B cell (primary cell): ENCODE data around the gene RCN1. TPM values are rescaled to one million over a fixed set of nuclear protein-coding genes. Genes with fewer than 3 reads are reported as not detected.

ENCODE experiments used
- ATAC-seq: fragments of 200-7000 bp; cut with Tn5 transposase; one replicate; pipeline ENCODE4 v1.10.0; 2021; ENCODE audit warnings: low read depth, mild to moderate bottlenecking, moderate number of reproducible peaks, moderate library complexity
- CTCF ChIA-PET: fragments of 350-600 bp; sonication (Branson Sonifier 250); formaldehyde crosslinking; loops from one replicate; lab custom pipeline; 2021; ENCODE audit warnings: antibody characterized with exemption, inconsistent platforms; lab: Charles Lee
- POLR2A ChIA-PET: fragments of 350-600 bp; sonication (Branson Sonifier 250); formaldehyde crosslinking; loops from one replicate; lab custom pipeline; 2021; ENCODE audit warnings: antibody characterized with exemption; lab: Charles Lee
- DNase-seq: peaks from one replicate; pipeline ENCODE4 v3.0.0; 2013
- H2AFZ ChIP-seq: 2 replicates; pipeline ENCODE4 v1.6.1; 2012; ENCODE audit warnings: mild to moderate bottlenecking, low read depth, low read length; ENCODE audit not compliant: insufficient read depth, poor library complexity, severe bottlenecking
- H3K27ac ChIP-seq, 2 donors: 1 replicate in 1 of 2; 2 replicates in 1 of 2; pipeline ENCODE4 v1.5.1; 2012 to 2013; ENCODE audit warnings: low read length in 2 of 2, mild to moderate bottlenecking in 2 of 2, moderate library complexity in 1 of 2
- H3K27me3 ChIP-seq, 4 experiments: fragments of 200-600 bp in 1 of 4; sonication (generic) in 1 of 4; replicated peaks in 1 of 4; 1 replicate in 2 of 4; 2 replicates in 2 of 4; pipeline versions ENCODE4 v1.6.1 to v1.7.0; 2013 to 2016; ENCODE audit warnings: low read length in 3 of 4, mild to moderate bottlenecking in 2 of 4, mixed read lengths in 1 of 4, moderate library complexity in 1 of 4; ENCODE audit not compliant: insufficient read depth in 4 of 4, control insufficient read depth in 3 of 4; ENCODE audit errors: control extremely low read depth in 1 of 4
- H3K36me3 ChIP-seq, 2 experiments: replicated peaks in 1 of 2; 1 replicate in 1 of 2; 2 replicates in 1 of 2; pipeline versions ENCODE4 v1.6.1 to v1.7.1; 2013; ENCODE audit warnings: low read length in 1 of 2; ENCODE audit not compliant: insufficient read depth in 2 of 2, control insufficient read depth in 1 of 2; ENCODE audit errors: control extremely low read depth in 1 of 2, extremely low read depth in 1 of 2
- H3K4me1 ChIP-seq, 2 donors: fragments of 200-600 bp in 1 of 2; sonication (generic) in 1 of 2; 1 replicate in 1 of 2; 2 replicates in 1 of 2; pipeline versions ENCODE4 v1.5.1 to v1.6.1; 2013 to 2017; ENCODE audit warnings: low read length in 2 of 2; ENCODE audit not compliant: control insufficient read depth in 2 of 2, insufficient read depth in 2 of 2
- H3K4me2 ChIP-seq: replicated peaks from 2 replicates; pipeline ENCODE3; 2012; ENCODE audit warnings: mild to moderate bottlenecking, low read depth, low read length; ENCODE audit not compliant: poor library complexity, severe bottlenecking
- H3K4me3 ChIP-seq, 5 experiments: fragments of 200-600 bp in 1 of 5; sonication (generic) in 1 of 5; 1 replicate in 3 of 5; 2 replicates in 2 of 5; pipeline versions ENCODE4 v1.5.1 to v1.7.0; 2011 to 2016; ENCODE audit warnings: low read length in 4 of 5, mild to moderate bottlenecking in 4 of 5, low read depth in 2 of 5, control low read depth in 1 of 5, moderate library complexity in 1 of 5; ENCODE audit not compliant: insufficient read depth in 1 of 5; ENCODE audit errors: control extremely low read depth in 1 of 5, extremely low read depth in 1 of 5
- H3K79me2 ChIP-seq: fragments of 200-600 bp; sonication (generic); one replicate; pipeline ENCODE4 v1.6.0; 2016; ENCODE audit warnings: low read length; ENCODE audit not compliant: control insufficient read depth, insufficient read depth
- H3K9ac ChIP-seq: fragments of 200-600 bp; sonication (generic); 2 replicates; pipeline ENCODE4 v1.6.1; 2017; ENCODE audit warnings: mild to moderate bottlenecking, low read length, moderate library complexity
- H3K9me3 ChIP-seq, 3 donors: one replicate each; pipeline versions ENCODE4 v1.6.1 to v1.7.1; 2013; ENCODE audit warnings: low read length in 2 of 3; ENCODE audit not compliant: control insufficient read depth in 2 of 3, insufficient read depth in 1 of 3; ENCODE audit errors: control extremely low read depth in 1 of 3
- H4K20me1 ChIP-seq: 2 replicates; pipeline ENCODE4 v1.6.0; 2012; ENCODE audit warnings: mild to moderate bottlenecking, low read length; ENCODE audit not compliant: insufficient read depth, control insufficient read depth, poor library complexity, severe bottlenecking
- H3K27ac Mint-ChIP-seq: one replicate; pipeline ENCODE4 v1.8.0; 2021; ENCODE audit warnings: mixed read lengths
- H3K27me3 Mint-ChIP-seq: one replicate; pipeline ENCODE4 v1.8.0; 2021; ENCODE audit warnings: mixed read lengths
- H3K4me1 Mint-ChIP-seq: one replicate; pipeline ENCODE4 v1.8.0; 2021; ENCODE audit warnings: mixed read lengths
- H3K4me3 Mint-ChIP-seq: one replicate; pipeline ENCODE4 v1.8.0; 2021; ENCODE audit warnings: mixed read lengths
- H3K9me3 Mint-ChIP-seq: one replicate; pipeline ENCODE4 v1.8.0; 2022; ENCODE audit warnings: mixed read lengths; ENCODE audit not compliant: insufficient read depth
- EZH2 ChIP-seq: IDR thresholded peaks from 2 replicates; pipeline ENCODE4 v1.6.1; 2012; ENCODE audit warnings: borderline replicate concordance, low read depth, mild to moderate bottlenecking, moderate library complexity, low read length; ENCODE audit not compliant: insufficient read depth, poor library complexity, severe bottlenecking
- WGBS: methylation state at CpG from one replicate; pipeline ENCODE4 v1.1.5; 2013; ENCODE audit warnings: missing lambda C conversion rate; ENCODE audit not compliant: insufficient coverage; 5-methylcytosine and 5-hydroxymethylcytosine counted together
- intact Hi-C: fragments of 100-400 bp; cut with micrococcal nuclease; formaldehyde crosslinking; loops from one replicate; pipeline ENCODE4 v1.10.0; 2022
- polyA plus RNA-seq: library from polyadenylated mRNA; depleted of rRNA; stranded (reverse); fragments of >200 nt; gene quantifications from 2 replicates; pipeline ENCODE4 v1.2.3, GENCODE V29; 2012
- total RNA-seq, 2 donors: library from RNA; stranded (reverse); fragments of 120-200 nt in 1 of 2; gene quantifications; 1 replicate in 1 of 2; 2 replicates in 1 of 2; pipeline versions ENCODE4 v1.2.3 to v1.2.4, GENCODE V29; 2013 to 2022
- TF ChIP-seq, protein P1 (sequence below): fragments of 200-600 bp; IDR thresholded peaks from one replicate; pipeline ENCODE4 v1.8.0; 2022; ENCODE audit warnings: antibody characterized with exemption, mild to moderate bottlenecking

RCN1 gene
- total and polyA plus RNA-seq, 2 donors (not counting 1 experiment from before 2014, with no cell fraction given), result 2.6 to 3.8 TPM

DNA sequence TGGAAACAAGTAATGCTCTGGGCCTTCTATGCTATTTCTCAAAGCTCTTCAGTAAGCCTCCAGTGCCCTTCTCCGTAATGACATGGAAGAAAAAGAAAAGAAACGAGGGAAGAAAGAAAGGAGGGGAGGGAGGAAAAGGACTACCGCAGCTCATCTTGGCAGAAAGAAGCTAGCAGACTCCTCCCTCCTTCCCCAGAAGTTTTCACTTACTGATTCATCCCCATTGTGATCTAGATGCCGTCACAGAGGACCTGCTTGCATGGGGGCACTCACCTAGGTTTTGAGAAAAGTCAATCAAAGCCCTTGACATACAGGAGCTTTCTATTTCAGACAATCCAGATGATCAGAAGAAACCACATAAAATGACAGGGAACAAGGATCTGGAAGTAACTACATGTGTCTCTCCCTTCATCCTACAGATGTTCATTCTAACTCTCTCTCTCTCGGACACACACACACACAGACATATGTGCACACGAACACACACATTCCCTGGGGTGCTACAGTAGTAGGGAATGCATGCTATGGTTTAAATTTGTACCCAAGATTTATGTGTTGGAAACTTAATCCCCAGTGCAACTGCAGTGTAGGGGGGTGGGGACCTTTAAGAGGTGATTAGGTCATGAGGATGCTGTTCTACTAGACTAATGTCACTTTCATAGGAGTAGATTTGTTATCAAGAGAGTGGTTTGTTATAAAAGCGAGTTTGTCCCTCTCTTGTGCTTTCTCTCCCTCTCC lies 37.6 kb upstream of the RCN1 start:
- Histone ChIP-seq H3K4me1 (no peaks in the 10 kb centered on the region), H3K27me3 (peaks cover 0 to 6% (median 3%) of the 10 kb centered on the region in 4 experiments), H4K20me1 (no peaks in the 10 kb centered on the region), H3K27ac (no peak overlapping the region), H2AFZ (no peak overlapping the region), H3K36me3 (no peaks in the 10 kb centered on the region), H3K9me3 (no peaks in the 10 kb centered on the region), H3K4me3 (no peak overlapping the region), H3K4me2 (no peak overlapping the region), H3K79me2 (no peaks in the 10 kb centered on the region), H3K9ac (no peak overlapping the region)
- Mint-ChIP-seq H3K27me3 (peaks cover 52% of the 10 kb centered on the region), H3K9me3 (no peaks in the 10 kb centered on the region), H3K4me1 (no peaks in the 10 kb centered on the region), H3K27ac (no peak overlapping the region), H3K4me3 (no peak overlapping the region)
- intact Hi-C loops, result no loop called here
- no peak for TF ChIP-seq EZH2
- TF ChIP-seq, protein P1, sequence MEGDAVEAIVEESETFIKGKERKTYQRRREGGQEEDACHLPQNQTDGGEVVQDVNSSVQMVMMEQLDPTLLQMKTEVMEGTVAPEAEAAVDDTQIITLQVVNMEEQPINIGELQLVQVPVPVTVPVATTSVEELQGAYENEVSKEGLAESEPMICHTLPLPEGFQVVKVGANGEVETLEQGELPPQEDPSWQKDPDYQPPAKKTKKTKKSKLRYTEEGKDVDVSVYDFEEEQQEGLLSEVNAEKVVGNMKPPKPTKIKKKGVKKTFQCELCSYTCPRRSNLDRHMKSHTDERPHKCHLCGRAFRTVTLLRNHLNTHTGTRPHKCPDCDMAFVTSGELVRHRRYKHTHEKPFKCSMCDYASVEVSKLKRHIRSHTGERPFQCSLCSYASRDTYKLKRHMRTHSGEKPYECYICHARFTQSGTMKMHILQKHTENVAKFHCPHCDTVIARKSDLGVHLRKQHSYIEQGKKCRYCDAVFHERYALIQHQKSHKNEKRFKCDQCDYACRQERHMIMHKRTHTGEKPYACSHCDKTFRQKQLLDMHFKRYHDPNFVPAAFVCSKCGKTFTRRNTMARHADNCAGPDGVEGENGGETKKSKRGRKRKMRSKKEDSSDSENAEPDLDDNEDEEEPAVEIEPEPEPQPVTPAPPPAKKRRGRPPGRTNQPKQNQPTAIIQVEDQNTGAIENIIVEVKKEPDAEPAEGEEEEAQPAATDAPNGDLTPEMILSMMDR, result no peak
- POLR2A ChIA-PET, result no interaction called here
- CTCF ChIA-PET, result interaction anchor here (0.7 to 13.1 kb wide), 7 partner anchors 10 to 126 kb away, joined by 3 to 197 read pairs (median 3); no protein-coding TSS in a partner anchor
- no peak for ATAC-seq
- no peak for DNase-seq
- 96% methylated on average over 2 of the region's 7 CpGs for WGBS

DNA sequence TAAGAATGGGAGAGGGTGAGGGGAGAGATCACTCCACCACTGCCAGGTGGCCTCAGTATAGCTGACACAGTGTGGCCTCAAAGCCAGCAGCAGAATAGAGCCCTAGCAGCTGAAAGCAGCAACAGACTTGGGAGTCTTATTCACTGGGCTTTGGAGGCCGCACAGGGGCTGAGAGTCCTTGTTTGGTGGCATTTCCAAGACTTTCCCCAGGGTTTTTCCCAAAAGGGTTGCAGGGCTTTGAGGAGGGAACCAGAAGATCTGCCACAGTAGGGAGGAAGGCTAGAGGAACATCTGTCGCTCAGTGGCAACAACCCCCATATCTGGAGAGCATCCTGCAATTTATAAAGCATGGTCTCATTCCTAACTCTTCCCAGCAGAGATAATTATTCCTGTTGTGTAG lies 35.0 kb upstream of the RCN1 start:
- no peak for TF ChIP-seq EZH2
- TF ChIP-seq, protein P1, result no peak
- Histone ChIP-seq H3K4me1 (no peaks in the 10 kb centered on the region), H3K9me3 (no peaks in the 10 kb centered on the region), H3K27me3 (peaks cover 0 to 6% (median 3%) of the 10 kb centered on the region in 4 experiments), H2AFZ (no peak overlapping the region), H3K27ac (no peak overlapping the region), H3K79me2 (no peaks in the 10 kb centered on the region), H3K4me3 (no peak overlapping the region), H3K9ac (no peak overlapping the region), H4K20me1 (no peaks in the 10 kb centered on the region), H3K36me3 (no peaks in the 10 kb centered on the region), H3K4me2 (no peak overlapping the region)
- Mint-ChIP-seq H3K27ac (no peak overlapping the region), H3K4me1 (no peaks in the 10 kb centered on the region), H3K4me3 (no peak overlapping the region), H3K9me3 (no peaks in the 10 kb centered on the region), H3K27me3 (peaks cover 54% of the 10 kb centered on the region)
- CTCF ChIA-PET, result interaction anchor here (13.1 kb wide), 1 partner anchor 124 kb away, joined by 197 read pairs; no protein-coding TSS in a partner anchor
- ATAC-seq (no peak), DNase-seq (no peak)
- intact Hi-C loops, result no loop called here
- POLR2A ChIA-PET, result no interaction called here
- WGBS, result 57% methylated on average over 1 of the region's 2 CpGs
